D721Med (cell line): ENCODE results near the gene HES4.
A peak's percentile ranks its signal among the peaks of the same experiment; 100 is the strongest.
"Not testable (repeated sequence)": the region's sequence is repeated elsewhere in the genome, so short reads cannot be mapped to it uniquely, and the experiment has no call there.

Experiments used
- DNase-seq: peaks from one replicate; pipeline ENCODE4 v3.0.0; 2011; ENCODE audit warnings: low spot score; ENCODE audit not compliant: insufficient read length
- FAIRE-seq: peaks from 2 replicates; lab custom pipeline; 2011; peaks lifted over from hg19 to GRCh38; lab: Jason Lieb, UNC
- CTCF ChIP-seq: IDR thresholded peaks from 2 replicates; pipeline ENCODE4 v1.5.1; 2012; ENCODE audit warnings: mild to moderate bottlenecking, control low read depth; ENCODE audit not compliant: insufficient read depth; ENCODE audit errors: missing control alignments

The HES4 gene

GRCh38 chr1:978835-979743, 20.8 kb downstream of the HES4 start:
- no peak for FAIRE-seq
- no peak for TF ChIP-seq CTCF

GRCh38 chr1:978069-978834, 21.6 kb downstream of the HES4 start:
- no peak for FAIRE-seq
- no peak for DNase-seq
- TF ChIP-seq CTCF = no peak

More at GRCh38 chr1:978835-979743, 20.8 kb downstream of the HES4 start:
- no peak for DNase-seq

GRCh38 chr1:976791-977190, 23.1 kb downstream of the HES4 start:
- FAIRE-seq, DNase-seq: not testable (repeated sequence)

GRCh38 chr1:975896-976683, 23.8 kb downstream of the HES4 start:
- DNase-seq (peak; percentile 75), FAIRE-seq (no peak)
- TF ChIP-seq CTCF = peak; percentile 39

GRCh38 chr1:975365-975764, 24.5 kb downstream of the HES4 start:
- FAIRE-seq = no peak
- no peak for TF ChIP-seq CTCF
- DNase-seq = no peak

- TF ChIP-seq CTCF = no peak
- FAIRE-seq (no peak), DNase-seq (no peak)
Observed at GRCh38 chr1:974687-975328, 25.1 kb downstream of the HES4 start.

GRCh38 chr1:974293-974640, 25.6 kb downstream of the HES4 start:
- DNase-seq (no peak), FAIRE-seq (no peak)
- TF ChIP-seq CTCF = no peak
